Jurkat, Clone E6-1 (cell line): ENCODE measurements around the gene LAMB3.

Experiments used
- DNase-seq: peaks from one replicate; pipeline ENCODE4 v3.0.0-alpha.2; 2011; ENCODE audit warnings: low read depth, low spot score
- H3K4me3 ChIP-seq: 2 replicates; pipeline ENCODE4 v1.5.1; 2011; ENCODE audit warnings: mild to moderate bottlenecking, low read length, control low read depth, moderate library complexity

The LAMB3 gene

GRCh38 chr1:209667708-209668107, 15.5 kb upstream of the LAMB3 start:
- DNase-seq, result no peak
- H3K4me3 ChIP-seq, result no peak overlapping the region

- DNase-seq, result no peak
- H3K4me3 ChIP-seq, result no peak overlapping the region
Measured at GRCh38 chr1:209667103-209667502, 14.9 kb upstream of the LAMB3 start.

GRCh38 chr1:209662879-209663327, 10.7 kb upstream of the LAMB3 start:
- DNase-seq, result no peak
- H3K4me3 ChIP-seq, result no peak overlapping the region

GRCh38 chr1:209661071-209661470, 8.8 kb upstream of the LAMB3 start:
- no peak overlapping the region for H3K4me3 ChIP-seq
- DNase-seq, result no peak

GRCh38 chr1:209659909-209660308, 7.7 kb upstream of the LAMB3 start:
- no peak overlapping the region for H3K4me3 ChIP-seq
- no peak for DNase-seq

GRCh38 chr1:209657918-209658317, 5.7 kb upstream of the LAMB3 start:
- H3K4me3 ChIP-seq, result no peak overlapping the region
- DNase-seq, result no peak

- no peak for DNase-seq
- no peak overlapping the region for H3K4me3 ChIP-seq
Measured at GRCh38 chr1:209657140-209657879, 5.1 kb upstream of the LAMB3 start.

GRCh38 chr1:209655411-209656231, 3.4 kb upstream of the LAMB3 start:
- DNase-seq, result no peak

GRCh38 chr1:209653915-209654351, 1.7 kb upstream of the LAMB3 start:
- no peak for DNase-seq
- no peak overlapping the region for H3K4me3 ChIP-seq

More at GRCh38 chr1:209655411-209656231, 3.4 kb upstream of the LAMB3 start:
- no peak overlapping the region for H3K4me3 ChIP-seq

GRCh38 chr1:209652873-209653401, 712 bp upstream of the LAMB3 start:
- DNase-seq, result no peak

GRCh38 chr1:209651138-209651587, 1.1 kb downstream of the LAMB3 start:
- DNase-seq, result no peak
- H3K4me3 ChIP-seq, result no peak overlapping the region

More at GRCh38 chr1:209652873-209653401, 712 bp upstream of the LAMB3 start:
- no peak overlapping the region for H3K4me3 ChIP-seq

- no peak for DNase-seq
- no peak overlapping the region for H3K4me3 ChIP-seq
Measured at GRCh38 chr1:209650454-209650853, 1.8 kb downstream of the LAMB3 start.

- H3K4me3 ChIP-seq, result no peak overlapping the region
- DNase-seq, result no peak
Measured at GRCh38 chr1:209648931-209649776, 3.1 kb downstream of the LAMB3 start.

- H3K4me3 ChIP-seq, result no peak overlapping the region
- DNase-seq, result no peak
Measured at GRCh38 chr1:209648346-209648745, 3.9 kb downstream of the LAMB3 start.

- no peak overlapping the region for H3K4me3 ChIP-seq
- no peak for DNase-seq
Measured at GRCh38 chr1:209647156-209647555, 5.1 kb downstream of the LAMB3 start.

GRCh38 chr1:209646558-209646957, 5.7 kb downstream of the LAMB3 start:
- no peak for DNase-seq
- H3K4me3 ChIP-seq, result no peak overlapping the region

- DNase-seq, result no peak
- H3K4me3 ChIP-seq, result no peak overlapping the region
Measured at GRCh38 chr1:209645574-209646452, 6.4 kb downstream of the LAMB3 start.
